ENCODE measurements around the gene ELMO1. TPM values are rescaled to one million over a fixed set of nuclear protein-coding genes. Genes with fewer than 3 reads are reported as not detected.

Gene ELMO1
- total and polyA plus RNA-seq, 10 of the 15 experiments (the other 5 are each of a cell fraction or from before 2014, with no cell fraction given): 22.6 to 85.9 (median 56.6) TPM

DNA sequence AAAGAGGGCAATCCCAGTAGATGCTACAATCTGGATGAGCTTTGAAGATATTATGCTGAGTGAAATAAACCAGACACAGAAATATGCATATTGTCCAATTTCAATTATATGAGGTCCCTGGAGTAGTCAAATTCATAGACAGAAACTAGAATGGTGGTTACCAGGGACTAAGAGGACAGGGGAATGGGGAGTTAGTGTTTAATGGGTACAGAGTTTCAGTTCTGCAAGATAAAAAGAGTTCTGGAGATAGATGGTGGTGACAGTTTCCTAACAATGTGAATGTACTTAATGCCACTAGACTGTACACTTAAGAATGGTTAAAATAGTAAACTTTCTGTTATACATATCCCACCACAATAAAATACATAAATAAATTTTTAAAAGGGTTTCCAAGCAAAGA, 236.6 kb downstream of the ELMO1 start:
- H3K9ac ChIP-seq (ENCODE audit: control insufficient read depth, insufficient read depth, low read length): no peak overlapping the region
- H3K9me3 ChIP-seq (replicated peaks; ENCODE audit: control insufficient read depth, insufficient read depth, low read length): no peaks in the 10 kb centered on the region
- peak; percentile 9 for DNase-seq (ENCODE audit: low read depth, low spot score)
- SMC1A ChIA-PET (ENCODE audit: uncharacterized antibody, unreplicated experiment): interaction anchor here (0.9 to 1.2 kb wide), 4 partner anchors 17 to 295 kb away, joined by 3 to 5 read pairs (median 3); no protein-coding TSS in a partner anchor
- FAIRE-seq: no peak
- in situ Hi-C loops (cut with MboI) (loop anchor here (10.0 kb wide), 1 partner anchor 133 kb away; no protein-coding TSS in a partner anchor), intact Hi-C loops (cut with micrococcal nuclease; ENCODE audit: unreplicated experiment) (loop anchor here (5.0 to 10.0 kb wide), 2 partner anchors 293 to 640 kb away; no protein-coding TSS in a partner anchor)
- POLR2A ChIA-PET: no interaction called here
- no TSS peak for BruUV-seq (replicated peaks)
- peaks cover 1 to 19% of the 10 kb centered on the region in 2 experiments; a peak in 3 of 4 replicates for H3K36me3 ChIP-seq (ENCODE audit: control insufficient read depth in 2 of 2, insufficient read depth in 2 of 2, low read length in 1 of 2)
- CTCF ChIA-PET: interaction anchor here (0.9 to 2.8 kb wide), 4 partner anchors 11 to 140 kb away, joined by 3 to 10 read pairs (median 6); no protein-coding TSS in a partner anchor
- no peak overlapping the region for H3K27ac ChIP-seq (ENCODE audit: control insufficient read depth, insufficient read depth)
- RAD21 ChIA-PET (ENCODE audit: unreplicated experiment): interaction anchor here (1.3 kb wide), 1 partner anchor 284 kb away, joined by 3 read pairs; no protein-coding TSS in a partner anchor
- no peak overlapping the region for H3K4me2 ChIP-seq (ENCODE audit: control insufficient read depth, insufficient read depth)
- H3K4me3 ChIP-seq: no peak overlapping the region
- peaks cover 19% of the 10 kb centered on the region for H3K4me1 ChIP-seq (ENCODE audit: control insufficient read depth, insufficient read depth, low read length)
- no peaks in the 10 kb centered on the region for H4K20me1 ChIP-seq (ENCODE audit: control insufficient read depth, insufficient read depth)
- no peaks in the 10 kb centered on the region for H3K79me2 ChIP-seq (ENCODE audit: control insufficient read depth, insufficient read depth, low read length)
- H3K27me3 ChIP-seq (replicated peaks in 1 of 2; ENCODE audit: control insufficient read depth in 2 of 2, insufficient read depth in 2 of 2, low read length in 1 of 2): no peaks in the 10 kb centered on the region
- H2AFZ ChIP-seq (ENCODE audit: control insufficient read depth, low read depth, low read length): no peak overlapping the region
- peak; percentile 81 for ATAC-seq
- no peak for TF ChIP-seq RB1 (IDR thresholded peaks at IDR 0.05; ENCODE audit: borderline replicate concordance)
- TF ChIP-seq BCLAF1 (IDR thresholded peaks at IDR 0.05): no peak
- TF ChIP-seq KDM1A (IDR thresholded peaks at IDR 0.05; ENCODE audit: borderline replicate concordance): no peak
- TF ChIP-seq NKRF (conservative IDR thresholded peaks at IDR 0.05): no peak
- peak; percentile 61 to 63; a peak in 3 of 4 replicates for TF ChIP-seq IKZF2 (IDR thresholded peaks at IDR 0.05)
- TF ChIP-seq, protein P1, sequence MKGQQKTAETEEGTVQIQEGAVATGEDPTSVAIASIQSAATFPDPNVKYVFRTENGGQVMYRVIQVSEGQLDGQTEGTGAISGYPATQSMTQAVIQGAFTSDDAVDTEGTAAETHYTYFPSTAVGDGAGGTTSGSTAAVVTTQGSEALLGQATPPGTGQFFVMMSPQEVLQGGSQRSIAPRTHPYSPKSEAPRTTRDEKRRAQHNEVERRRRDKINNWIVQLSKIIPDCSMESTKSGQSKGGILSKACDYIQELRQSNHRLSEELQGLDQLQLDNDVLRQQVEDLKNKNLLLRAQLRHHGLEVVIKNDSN (IDR thresholded peaks at IDR 0.05; ENCODE audit: borderline replicate concordance, extremely low read length, insufficient read depth, low read depth, low read length): no peak
- TF ChIP-seq STAT1 (conservative IDR thresholded peaks at IDR 0.05): no peak
- TF ChIP-seq, protein P2, sequence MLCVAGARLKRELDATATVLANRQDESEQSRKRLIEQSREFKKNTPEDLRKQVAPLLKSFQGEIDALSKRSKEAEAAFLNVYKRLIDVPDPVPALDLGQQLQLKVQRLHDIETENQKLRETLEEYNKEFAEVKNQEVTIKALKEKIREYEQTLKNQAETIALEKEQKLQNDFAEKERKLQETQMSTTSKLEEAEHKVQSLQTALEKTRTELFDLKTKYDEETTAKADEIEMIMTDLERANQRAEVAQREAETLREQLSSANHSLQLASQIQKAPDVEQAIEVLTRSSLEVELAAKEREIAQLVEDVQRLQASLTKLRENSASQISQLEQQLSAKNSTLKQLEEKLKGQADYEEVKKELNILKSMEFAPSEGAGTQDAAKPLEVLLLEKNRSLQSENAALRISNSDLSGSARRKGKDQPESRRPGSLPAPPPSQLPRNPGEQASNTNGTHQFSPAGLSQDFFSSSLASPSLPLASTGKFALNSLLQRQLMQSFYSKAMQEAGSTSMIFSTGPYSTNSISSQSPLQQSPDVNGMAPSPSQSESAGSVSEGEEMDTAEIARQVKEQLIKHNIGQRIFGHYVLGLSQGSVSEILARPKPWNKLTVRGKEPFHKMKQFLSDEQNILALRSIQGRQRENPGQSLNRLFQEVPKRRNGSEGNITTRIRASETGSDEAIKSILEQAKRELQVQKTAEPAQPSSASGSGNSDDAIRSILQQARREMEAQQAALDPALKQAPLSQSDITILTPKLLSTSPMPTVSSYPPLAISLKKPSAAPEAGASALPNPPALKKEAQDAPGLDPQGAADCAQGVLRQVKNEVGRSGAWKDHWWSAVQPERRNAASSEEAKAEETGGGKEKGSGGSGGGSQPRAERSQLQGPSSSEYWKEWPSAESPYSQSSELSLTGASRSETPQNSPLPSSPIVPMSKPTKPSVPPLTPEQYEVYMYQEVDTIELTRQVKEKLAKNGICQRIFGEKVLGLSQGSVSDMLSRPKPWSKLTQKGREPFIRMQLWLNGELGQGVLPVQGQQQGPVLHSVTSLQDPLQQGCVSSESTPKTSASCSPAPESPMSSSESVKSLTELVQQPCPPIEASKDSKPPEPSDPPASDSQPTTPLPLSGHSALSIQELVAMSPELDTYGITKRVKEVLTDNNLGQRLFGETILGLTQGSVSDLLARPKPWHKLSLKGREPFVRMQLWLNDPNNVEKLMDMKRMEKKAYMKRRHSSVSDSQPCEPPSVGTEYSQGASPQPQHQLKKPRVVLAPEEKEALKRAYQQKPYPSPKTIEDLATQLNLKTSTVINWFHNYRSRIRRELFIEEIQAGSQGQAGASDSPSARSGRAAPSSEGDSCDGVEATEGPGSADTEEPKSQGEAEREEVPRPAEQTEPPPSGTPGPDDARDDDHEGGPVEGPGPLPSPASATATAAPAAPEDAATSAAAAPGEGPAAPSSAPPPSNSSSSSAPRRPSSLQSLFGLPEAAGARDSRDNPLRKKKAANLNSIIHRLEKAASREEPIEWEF (IDR thresholded peaks at IDR 0.05; ENCODE audit: insufficient replicate concordance, low read depth, low read length): no peak
- TF ChIP-seq, protein P3, sequence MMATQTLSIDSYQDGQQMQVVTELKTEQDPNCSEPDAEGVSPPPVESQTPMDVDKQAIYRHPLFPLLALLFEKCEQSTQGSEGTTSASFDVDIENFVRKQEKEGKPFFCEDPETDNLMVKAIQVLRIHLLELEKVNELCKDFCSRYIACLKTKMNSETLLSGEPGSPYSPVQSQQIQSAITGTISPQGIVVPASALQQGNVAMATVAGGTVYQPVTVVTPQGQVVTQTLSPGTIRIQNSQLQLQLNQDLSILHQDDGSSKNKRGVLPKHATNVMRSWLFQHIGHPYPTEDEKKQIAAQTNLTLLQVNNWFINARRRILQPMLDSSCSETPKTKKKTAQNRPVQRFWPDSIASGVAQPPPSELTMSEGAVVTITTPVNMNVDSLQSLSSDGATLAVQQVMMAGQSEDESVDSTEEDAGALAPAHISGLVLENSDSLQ (IDR thresholded peaks at IDR 0.05): no peak

All from GM12878 (cell line).